Muscle layer of duodenum (tissue), 2 donors: ENCODE results near the gene TMEM203.

Experiments
- H3K27ac ChIP-seq: one replicate; pipeline ENCODE4 v1.7.0; 2013; ENCODE audit warnings: mild to moderate bottlenecking, low read length
- H3K27me3 ChIP-seq: one replicate; pipeline ENCODE4 v1.7.0; 2013; ENCODE audit warnings: low read depth, mild to moderate bottlenecking, control low read depth, low read length
- H3K36me3 ChIP-seq, 2 donors: one replicate each; pipeline ENCODE4 v1.7.0; 2013; ENCODE audit warnings: low read length in 2 of 2, control low read depth in 1 of 2, mild to moderate bottlenecking in 1 of 2; ENCODE audit not compliant: insufficient read depth in 2 of 2, control insufficient read depth in 1 of 2
- H3K4me1 ChIP-seq, 2 donors: one replicate each; pipeline ENCODE4 v1.7.0; 2013; ENCODE audit warnings: low read length in 2 of 2, mild to moderate bottlenecking in 2 of 2, control low read depth in 1 of 2, moderate library complexity in 1 of 2; ENCODE audit not compliant: insufficient read depth in 2 of 2, control insufficient read depth in 1 of 2
- H3K4me3 ChIP-seq, 2 donors: one replicate each; pipeline ENCODE4 v1.7.0; 2013; ENCODE audit warnings: low read length in 2 of 2, low read depth in 1 of 2, mild to moderate bottlenecking in 1 of 2
- H3K9me3 ChIP-seq, 2 donors: one replicate each; pipeline ENCODE4 v1.7.0; 2013; ENCODE audit warnings: low read length in 2 of 2, control low read depth in 1 of 2, mild to moderate bottlenecking in 1 of 2; ENCODE audit not compliant: control insufficient read depth in 1 of 2
- donor health status: healthy.

The TMEM203 gene

DNA sequence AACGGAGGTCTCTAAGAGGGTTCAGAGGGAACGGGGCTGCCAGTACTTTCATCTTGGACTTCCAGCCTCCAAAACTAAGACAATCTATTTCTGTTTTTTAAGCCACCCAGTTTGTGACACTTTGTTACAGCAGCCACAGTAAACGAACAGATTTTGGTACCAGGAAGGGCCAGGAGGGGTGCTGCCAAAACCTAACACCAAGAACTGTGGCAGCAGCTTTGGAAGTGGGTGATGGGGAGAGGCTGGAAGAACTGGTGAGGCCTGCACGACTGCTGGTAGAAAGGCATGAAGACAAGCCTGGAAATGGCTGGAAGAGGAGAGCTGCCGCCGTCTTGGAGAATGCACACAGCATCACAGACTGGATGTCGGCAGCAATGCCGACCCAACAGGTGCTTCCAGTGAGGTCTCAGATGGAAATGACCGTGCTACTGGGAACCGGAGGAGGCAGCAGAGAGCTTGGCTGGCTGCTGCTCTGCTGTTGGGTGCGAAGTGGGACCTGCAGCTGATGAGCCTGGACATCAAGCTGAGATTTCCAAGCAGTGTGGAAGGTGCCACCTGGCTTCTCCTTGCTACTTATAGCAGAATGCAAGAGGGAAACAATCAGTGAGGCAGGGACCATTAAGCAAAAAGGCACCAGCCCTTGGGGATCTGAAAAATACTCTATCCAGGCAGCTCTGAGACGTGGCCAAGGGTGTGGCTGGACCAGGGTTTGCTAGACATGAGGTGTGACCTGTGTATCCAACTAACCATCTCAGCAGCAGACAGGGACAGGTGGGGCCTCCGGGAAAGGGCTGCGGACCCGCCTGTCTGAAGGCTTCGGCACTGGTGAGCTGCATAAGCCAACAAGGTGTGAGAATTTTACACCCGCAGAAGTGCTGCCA, 28.9 kb downstream of the TMEM203 start:
- Histone ChIP-seq H3K4me1 (no peaks in the 10 kb centered on the region), H3K36me3 (peaks cover 14 to 49% of the 10 kb centered on the region in 2 donors), H3K4me3 (no peak overlapping the region), H3K27ac (no peak overlapping the region), H3K27me3 (no peaks in the 10 kb centered on the region), H3K9me3 (no peaks in the 10 kb centered on the region)

GRCh38 chr9:137175345-137175961, 30.0 kb downstream of the TMEM203 start:
- H3K27ac ChIP-seq = no peak overlapping the region
- H3K27me3 ChIP-seq = peaks cover 7% of the 10 kb centered on the region
- H3K9me3 ChIP-seq = no peaks in the 10 kb centered on the region
- H3K4me3 ChIP-seq = no peak overlapping the region
- no peaks in the 10 kb centered on the region for H3K4me1 ChIP-seq
- H3K36me3 ChIP-seq = peaks cover 7 to 38% of the 10 kb centered on the region in 2 donors

DNA sequence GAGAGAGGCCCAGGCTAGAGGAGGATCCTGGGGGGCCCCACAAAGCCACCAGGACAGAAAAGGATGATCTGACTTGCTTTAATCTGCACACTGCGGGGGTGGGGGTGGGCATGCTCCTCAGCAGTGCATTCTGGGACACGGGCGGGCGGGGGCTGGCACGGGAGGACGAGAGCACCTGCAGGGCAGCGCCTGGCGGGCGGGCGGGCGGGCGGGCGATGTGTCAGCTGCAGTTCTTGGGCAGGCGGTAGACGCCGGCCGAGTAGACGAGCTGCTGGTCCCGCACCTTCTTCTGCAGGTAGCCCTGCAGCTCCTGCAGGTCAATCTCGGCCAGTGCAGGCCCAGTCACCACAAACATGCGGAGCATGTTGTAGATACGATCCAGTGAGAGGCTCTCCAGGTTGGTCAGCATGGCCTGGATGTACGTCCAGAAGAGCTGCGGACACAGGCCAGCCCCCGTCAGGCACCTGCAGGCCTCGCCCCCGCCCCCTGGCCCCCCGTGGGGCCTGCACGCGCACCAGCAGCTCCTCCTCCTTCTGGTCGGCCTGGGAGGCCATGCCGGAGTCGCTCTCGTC, 30.6 kb downstream of the TMEM203 start:
- H3K27me3 ChIP-seq = peaks cover 7% of the 10 kb centered on the region
- peaks cover 0 to under 1% of the 10 kb centered on the region in 2 donors for H3K4me1 ChIP-seq
- no peaks in the 10 kb centered on the region for H3K9me3 ChIP-seq
- H3K4me3 ChIP-seq = no peak overlapping the region
- H3K36me3 ChIP-seq = peaks cover 2 to 32% of the 10 kb centered on the region in 2 donors
- no peak overlapping the region for H3K27ac ChIP-seq

GRCh38 chr9:137173796-137174664, 31.4 kb downstream of the TMEM203 start:
- Histone ChIP-seq H3K27ac (no peak overlapping the region), H3K9me3 (no peaks in the 10 kb centered on the region), H3K27me3 (peaks cover 13% of the 10 kb centered on the region), H3K4me3 (no peak overlapping the region), H3K36me3 (peaks cover 0 to 24% of the 10 kb centered on the region in 2 donors), H3K4me1 (peaks cover 0 to 9% of the 10 kb centered on the region in 2 donors)

DNA sequence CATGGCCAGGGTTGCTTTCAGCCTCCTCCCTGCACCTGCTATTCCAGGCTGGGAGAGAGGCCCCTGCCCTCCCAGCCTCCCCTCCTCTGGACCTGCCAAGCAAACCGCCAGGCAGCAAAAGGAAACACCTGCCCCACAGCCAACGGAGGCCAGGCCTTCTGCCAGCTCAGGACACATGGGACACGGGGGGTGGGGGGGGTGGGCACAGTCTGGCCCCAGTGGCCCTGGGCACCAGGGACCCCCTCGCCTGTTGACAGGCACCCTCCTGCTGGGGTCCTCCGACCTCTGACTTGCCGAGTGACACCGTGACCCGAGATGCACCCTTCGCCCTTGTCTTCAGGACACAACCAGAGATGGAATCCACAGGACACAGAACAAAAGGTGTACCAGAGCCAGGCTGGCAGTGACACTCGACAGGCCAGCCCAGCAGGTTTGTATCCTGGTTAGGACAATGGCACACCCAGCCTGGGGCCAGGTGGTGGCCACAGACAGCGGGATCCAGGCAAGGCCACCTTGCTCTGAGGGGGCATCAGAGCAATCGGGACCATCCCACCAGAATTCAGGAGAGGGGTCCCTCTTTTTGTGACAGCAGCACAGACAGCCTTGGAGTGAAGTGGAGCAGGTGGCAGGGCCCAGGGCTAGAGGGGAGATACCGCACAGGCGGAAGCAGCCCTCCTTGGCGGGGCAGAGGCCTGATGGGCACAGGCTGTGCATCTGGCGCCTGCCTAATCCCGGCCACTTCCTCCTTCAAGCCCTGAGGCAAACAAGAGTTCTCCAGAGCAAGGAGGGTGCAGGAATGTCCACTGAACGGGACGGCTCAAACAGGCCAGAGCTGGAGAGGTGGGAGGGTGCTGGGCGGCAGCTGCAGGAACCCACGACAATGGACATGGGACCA, 32.3 kb downstream of the TMEM203 start:
- peaks cover 13% of the 10 kb centered on the region for H3K27me3 ChIP-seq
- no peak overlapping the region for H3K27ac ChIP-seq

GRCh38 chr9:137171149-137171900, 34.1 kb downstream of the TMEM203 start:
- H3K27ac ChIP-seq = no peak overlapping the region
- peaks cover 19% of the 10 kb centered on the region for H3K27me3 ChIP-seq

More for the DNA sequence above, 32.3 kb downstream of the TMEM203 start:
- no peaks in the 10 kb centered on the region for H3K9me3 ChIP-seq
- no peak overlapping the region for H3K4me3 ChIP-seq
- peaks cover 0 to 15% of the 10 kb centered on the region in 2 donors for H3K36me3 ChIP-seq
- peaks cover 0 to 17% of the 10 kb centered on the region in 2 donors for H3K4me1 ChIP-seq

DNA sequence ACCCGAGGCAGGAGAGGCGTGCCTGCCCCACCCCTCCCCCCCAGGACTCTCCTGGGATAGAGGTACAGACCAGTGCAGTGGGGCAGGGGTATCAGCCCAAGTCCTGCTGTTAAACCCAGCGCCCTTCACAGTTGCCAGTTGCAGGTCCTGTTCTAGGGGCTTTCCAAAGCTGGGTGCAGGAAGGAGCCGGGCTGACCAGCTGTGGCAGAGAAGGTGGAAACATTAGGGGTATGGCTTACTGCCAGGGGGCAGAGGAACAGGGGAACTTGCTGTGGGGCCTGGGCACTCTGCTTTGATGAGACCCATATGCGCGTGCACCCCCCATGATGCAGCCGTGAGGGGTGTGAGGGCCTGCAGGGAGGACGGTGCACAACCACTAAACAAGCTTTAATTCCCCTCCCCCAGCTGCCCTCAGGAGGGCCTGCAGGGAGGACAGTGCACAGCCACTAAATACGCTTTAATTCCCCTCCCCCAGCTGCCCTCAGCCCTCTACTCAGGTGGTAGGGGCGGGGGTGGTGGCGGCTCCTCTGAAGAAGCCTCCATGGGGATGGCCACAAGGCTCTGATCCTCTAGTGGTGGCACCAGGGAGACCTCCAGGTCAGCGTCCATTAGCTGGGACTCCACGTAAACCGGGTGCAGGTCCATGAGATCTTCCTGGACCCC, 34.8 kb downstream of the TMEM203 start:
- H3K27me3 ChIP-seq = peaks cover 23% of the 10 kb centered on the region

More at GRCh38 chr9:137171149-137171900, 34.1 kb downstream of the TMEM203 start:
- H3K4me1 ChIP-seq = peaks cover 0 to 29% of the 10 kb centered on the region in 2 donors
- H3K9me3 ChIP-seq = no peaks in the 10 kb centered on the region
- H3K36me3 ChIP-seq = no peaks in the 10 kb centered on the region
- H3K4me3 ChIP-seq = no peak overlapping the region

GRCh38 chr9:137169896-137170358, 35.5 kb downstream of the TMEM203 start, which contains the start of gene LRRC26:
Gene LRRC26, minus strand, starts transcription at chr9:137170051. Its CDS starts 108 bp downstream, at chr9:137169943.
- H3K4me1 ChIP-seq = peaks cover 0 to 29% of the 10 kb centered on the region in 2 donors
- no peak within 1 kb of the TSS for H3K27ac ChIP-seq
- H3K4me3 ChIP-seq = peak within 1 kb of the TSS in 1 of 2 donors; percentile 66
- no peaks in the 10 kb centered on the region for H3K36me3 ChIP-seq
- no peaks in the 10 kb centered on the region for H3K9me3 ChIP-seq
- H3K27me3 ChIP-seq = peaks cover 26% of the 10 kb centered on the region

More for the DNA sequence above, 34.8 kb downstream of the TMEM203 start:
- no peak overlapping the region for H3K27ac ChIP-seq
- no peak overlapping the region for H3K4me3 ChIP-seq
- peaks cover 0 to 29% of the 10 kb centered on the region in 2 donors for H3K4me1 ChIP-seq
- H3K36me3 ChIP-seq = no peaks in the 10 kb centered on the region
- H3K9me3 ChIP-seq = no peaks in the 10 kb centered on the region
